ENCODE data around the gene PDZRN4. TPM values are rescaled to one million over a fixed set of nuclear protein-coding genes. Genes with fewer than 3 reads are reported as not detected.

PDZRN4 gene
- total RNA-seq, 4 donors from 2014 or later: 2.1 to 10.6 (median 5.8) TPM

DNA sequence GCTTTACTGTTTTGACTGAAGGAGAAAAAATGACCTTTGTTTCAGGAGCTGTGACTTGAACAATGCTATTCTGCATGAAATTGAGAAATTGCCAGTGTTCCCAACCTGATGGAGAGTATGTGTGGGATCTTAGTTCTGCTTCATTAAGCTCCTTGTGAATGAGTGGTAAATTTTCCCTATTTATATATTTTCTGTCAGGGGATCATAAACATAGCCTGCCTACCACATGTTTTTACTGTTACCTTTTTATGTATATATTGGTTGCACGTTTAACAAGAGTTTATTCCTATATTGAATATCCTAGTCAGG, 271.7 kb downstream of the PDZRN4 start:
- H3K36me3 ChIP-seq: no peaks in the 10 kb centered on the region
- H3K27me3 ChIP-seq: no peaks in the 10 kb centered on the region
- intact Hi-C loops (cut with DNase I; ENCODE audit: low total_unique reads): no loop called here
- no peaks in the 10 kb centered on the region for H3K9me3 ChIP-seq
- no peaks in the 10 kb centered on the region for H3K4me1 ChIP-seq
- H3K27ac ChIP-seq: no peak overlapping the region
- no peak for DNase-seq
- TF ChIP-seq, protein P1, sequence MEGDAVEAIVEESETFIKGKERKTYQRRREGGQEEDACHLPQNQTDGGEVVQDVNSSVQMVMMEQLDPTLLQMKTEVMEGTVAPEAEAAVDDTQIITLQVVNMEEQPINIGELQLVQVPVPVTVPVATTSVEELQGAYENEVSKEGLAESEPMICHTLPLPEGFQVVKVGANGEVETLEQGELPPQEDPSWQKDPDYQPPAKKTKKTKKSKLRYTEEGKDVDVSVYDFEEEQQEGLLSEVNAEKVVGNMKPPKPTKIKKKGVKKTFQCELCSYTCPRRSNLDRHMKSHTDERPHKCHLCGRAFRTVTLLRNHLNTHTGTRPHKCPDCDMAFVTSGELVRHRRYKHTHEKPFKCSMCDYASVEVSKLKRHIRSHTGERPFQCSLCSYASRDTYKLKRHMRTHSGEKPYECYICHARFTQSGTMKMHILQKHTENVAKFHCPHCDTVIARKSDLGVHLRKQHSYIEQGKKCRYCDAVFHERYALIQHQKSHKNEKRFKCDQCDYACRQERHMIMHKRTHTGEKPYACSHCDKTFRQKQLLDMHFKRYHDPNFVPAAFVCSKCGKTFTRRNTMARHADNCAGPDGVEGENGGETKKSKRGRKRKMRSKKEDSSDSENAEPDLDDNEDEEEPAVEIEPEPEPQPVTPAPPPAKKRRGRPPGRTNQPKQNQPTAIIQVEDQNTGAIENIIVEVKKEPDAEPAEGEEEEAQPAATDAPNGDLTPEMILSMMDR (IDR thresholded peaks at IDR 0.05): no peak
- no peak for TF ChIP-seq POLR2A (IDR thresholded peaks at IDR 0.05)
- no peak overlapping the region for H3K4me3 ChIP-seq

DNA sequence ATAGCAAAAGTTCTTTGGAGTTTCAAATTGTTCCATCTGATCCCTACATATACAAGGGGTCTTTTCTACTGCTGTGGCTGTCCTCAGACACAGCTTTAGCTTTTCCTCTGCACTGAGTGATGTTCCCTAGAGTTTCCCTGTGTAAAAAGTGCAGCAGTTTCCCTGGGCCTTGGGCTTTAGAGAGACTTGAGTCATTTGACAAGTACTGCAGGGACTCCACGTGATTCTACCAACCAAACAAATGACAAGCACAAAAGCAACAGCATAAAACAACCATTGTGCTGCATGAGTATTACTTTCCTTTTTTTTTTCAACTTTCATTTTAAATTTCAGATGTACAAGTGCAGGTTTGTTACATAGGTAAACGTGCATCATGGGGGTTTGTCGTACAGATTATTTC, 272.8 kb downstream of the PDZRN4 start:
- Histone ChIP-seq H3K4me1 (no peaks in the 10 kb centered on the region), H3K9me3 (no peaks in the 10 kb centered on the region), H3K27ac (no peak overlapping the region), H3K4me3 (no peak overlapping the region), H3K27me3 (no peaks in the 10 kb centered on the region), H3K36me3 (no peaks in the 10 kb centered on the region)
- intact Hi-C loops (cut with DNase I; ENCODE audit: low total_unique reads): no loop called here
- no peak for DNase-seq
- TF ChIP-seq, protein P1 (IDR thresholded peaks at IDR 0.05): no peak
- no peak for TF ChIP-seq POLR2A (IDR thresholded peaks at IDR 0.05)

DNA sequence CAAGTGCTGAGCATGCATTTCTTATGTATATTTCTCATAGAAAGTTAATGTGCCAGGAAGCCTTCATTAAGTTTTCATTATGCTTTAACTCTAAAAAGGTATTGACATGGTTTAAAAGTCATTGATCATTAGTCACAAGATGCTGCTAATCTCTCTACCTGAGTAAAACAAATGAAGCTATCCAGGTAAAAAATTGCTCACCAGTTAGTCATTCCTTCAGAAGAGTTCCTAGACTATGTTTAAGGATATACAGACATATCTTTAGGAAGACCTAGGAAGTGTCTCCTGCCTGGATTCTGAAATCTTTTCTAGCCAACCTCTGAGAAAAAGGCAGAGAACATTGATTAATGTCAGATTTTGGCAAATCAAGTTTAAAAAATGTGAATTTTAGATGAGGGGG, 274.2 kb downstream of the PDZRN4 start:
- H3K36me3 ChIP-seq: no peaks in the 10 kb centered on the region
- TF ChIP-seq, protein P1 (IDR thresholded peaks at IDR 0.05): no peak
- TF ChIP-seq POLR2A (IDR thresholded peaks at IDR 0.05): no peak
- no peak overlapping the region for H3K27ac ChIP-seq
- no peak overlapping the region for H3K4me3 ChIP-seq
- H3K27me3 ChIP-seq: no peaks in the 10 kb centered on the region
- H3K9me3 ChIP-seq: no peaks in the 10 kb centered on the region
- H3K4me1 ChIP-seq: no peaks in the 10 kb centered on the region
- no peak for DNase-seq
- intact Hi-C loops (cut with DNase I; ENCODE audit: low total_unique reads): no loop called here

DNA sequence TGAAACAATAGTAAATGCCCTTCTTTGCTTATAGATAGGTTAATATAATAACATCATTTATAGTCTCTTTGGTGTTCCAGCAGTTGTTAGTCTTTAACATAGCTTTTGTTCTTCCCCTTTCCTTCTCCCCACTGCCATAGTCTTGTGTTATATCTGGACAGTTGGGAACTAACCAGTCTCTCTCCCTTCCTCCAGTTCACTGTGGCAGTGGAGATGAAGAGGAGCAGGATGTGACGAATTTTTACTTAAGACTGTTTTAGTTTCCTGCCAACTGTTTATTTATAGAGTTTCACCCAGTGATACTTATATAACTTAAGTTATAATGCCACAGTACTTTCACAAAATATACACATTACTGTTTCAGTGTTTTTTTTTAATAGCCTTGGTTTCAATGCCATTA, 277.4 kb downstream of the PDZRN4 start:
- no peaks in the 10 kb centered on the region for H3K4me1 ChIP-seq
- no peak overlapping the region for H3K27ac ChIP-seq
- H3K4me3 ChIP-seq: no peak overlapping the region
- intact Hi-C loops (cut with DNase I; ENCODE audit: low total_unique reads): no loop called here
- DNase-seq: no peak
- no peaks in the 10 kb centered on the region for H3K27me3 ChIP-seq
- no peaks in the 10 kb centered on the region for H3K36me3 ChIP-seq
- H3K9me3 ChIP-seq: no peaks in the 10 kb centered on the region
- TF ChIP-seq, protein P1 (IDR thresholded peaks at IDR 0.05): no peak
- no peak for TF ChIP-seq POLR2A (IDR thresholded peaks at IDR 0.05)

DNA sequence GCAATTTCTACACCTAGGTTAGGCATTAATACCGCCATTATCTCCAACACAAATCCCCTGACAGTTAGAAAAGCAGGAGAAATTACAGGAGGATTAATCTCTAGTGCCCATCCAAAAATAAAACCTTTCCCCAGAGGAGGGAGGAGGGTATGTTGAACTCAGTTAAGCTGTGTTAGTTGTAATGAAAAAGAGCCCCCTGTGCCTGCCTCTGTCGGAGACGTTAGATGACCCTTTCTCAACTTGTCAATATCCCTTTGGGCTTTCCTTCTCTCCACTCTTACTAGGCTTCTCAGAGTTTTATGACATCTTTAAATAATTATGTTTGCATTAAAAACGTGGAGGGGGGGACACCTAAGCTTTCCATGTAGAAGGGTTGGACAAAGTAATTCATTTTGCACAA, 278.2 kb downstream of the PDZRN4 start:
- Histone ChIP-seq H3K27ac (no peak overlapping the region), H3K27me3 (no peaks in the 10 kb centered on the region), H3K9me3 (no peaks in the 10 kb centered on the region), H3K4me1 (no peaks in the 10 kb centered on the region), H3K4me3 (no peak overlapping the region), H3K36me3 (no peaks in the 10 kb centered on the region)
- no peak for DNase-seq
- intact Hi-C loops (cut with DNase I; ENCODE audit: low total_unique reads): no loop called here
- TF ChIP-seq, protein P1 (IDR thresholded peaks at IDR 0.05): no peak
- TF ChIP-seq POLR2A (IDR thresholded peaks at IDR 0.05): no peak
